Activated T-cell treated with anti-CD3 and anti-CD28 coated beads, Interleukin-2, amount 50 U/mL, for 1 hour (primary cell): ENCODE measurements around the gene ASB2.

Experiments
- DNase-seq: peaks from one replicate; pipeline ENCODE4 v3.0.0-alpha.2; 2020

ASB2 gene

DNA sequence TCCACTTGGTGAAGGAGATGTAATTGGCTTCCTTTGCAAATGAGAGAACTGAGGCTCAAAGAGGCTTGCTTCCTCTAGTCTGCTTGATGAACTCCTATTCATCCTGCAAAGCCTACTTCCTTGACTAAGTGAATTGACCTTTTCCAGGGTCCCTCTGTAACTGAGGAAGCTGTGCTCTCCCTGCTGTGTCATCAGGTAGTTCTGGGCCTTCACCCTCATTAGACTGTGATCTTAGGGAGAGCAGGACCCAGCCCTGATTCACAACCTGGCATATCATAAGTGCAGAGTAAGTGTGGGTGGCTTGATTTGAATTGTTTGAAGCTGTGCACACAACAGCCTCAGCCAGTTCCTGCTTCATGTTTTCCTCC is 16.3 kb downstream of the ASB2 start:
- no peak for DNase-seq

DNA sequence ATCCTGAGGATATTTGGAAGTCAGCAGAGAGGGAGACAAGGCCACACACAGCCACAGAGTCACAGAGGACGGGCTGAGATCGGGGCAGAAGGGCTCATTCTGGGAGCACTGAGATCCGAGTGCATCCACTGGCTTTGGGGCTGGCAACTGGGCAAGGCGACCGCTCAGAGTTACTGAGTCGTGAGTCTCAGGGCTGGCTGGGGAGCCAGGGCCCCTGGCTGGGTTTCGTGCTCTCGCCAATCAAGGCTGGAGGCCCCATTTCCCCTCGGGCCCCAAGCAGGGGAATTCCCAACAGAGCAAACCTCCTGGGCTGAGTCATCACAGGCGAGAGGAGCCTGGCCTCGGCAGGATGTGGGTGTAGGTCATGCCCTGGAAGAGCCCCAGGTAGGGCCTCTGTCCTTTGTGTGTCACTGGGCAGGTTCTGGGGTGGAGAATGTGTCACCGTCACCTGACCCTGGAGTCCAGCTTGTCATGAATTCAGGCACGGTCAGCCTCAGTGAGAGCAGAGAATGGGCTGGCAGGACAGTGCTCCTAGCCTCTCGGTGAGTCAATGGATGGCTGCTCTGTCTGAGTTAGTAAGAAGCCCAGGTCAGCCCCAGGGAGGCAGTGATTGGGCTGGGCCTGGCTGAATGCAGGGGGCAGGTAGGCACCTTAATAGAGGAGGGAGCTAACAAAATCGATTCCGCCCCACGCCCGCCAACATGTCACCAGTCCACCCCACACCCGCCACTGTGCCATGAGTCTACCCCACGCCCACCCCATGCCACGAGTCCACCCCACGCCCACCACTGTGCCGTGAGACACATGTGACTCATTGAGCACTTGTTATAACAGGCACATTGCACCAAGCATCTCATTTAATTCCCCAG is 16.9 kb downstream of the ASB2 start:
- DNase-seq: peak; percentile 85

DNA sequence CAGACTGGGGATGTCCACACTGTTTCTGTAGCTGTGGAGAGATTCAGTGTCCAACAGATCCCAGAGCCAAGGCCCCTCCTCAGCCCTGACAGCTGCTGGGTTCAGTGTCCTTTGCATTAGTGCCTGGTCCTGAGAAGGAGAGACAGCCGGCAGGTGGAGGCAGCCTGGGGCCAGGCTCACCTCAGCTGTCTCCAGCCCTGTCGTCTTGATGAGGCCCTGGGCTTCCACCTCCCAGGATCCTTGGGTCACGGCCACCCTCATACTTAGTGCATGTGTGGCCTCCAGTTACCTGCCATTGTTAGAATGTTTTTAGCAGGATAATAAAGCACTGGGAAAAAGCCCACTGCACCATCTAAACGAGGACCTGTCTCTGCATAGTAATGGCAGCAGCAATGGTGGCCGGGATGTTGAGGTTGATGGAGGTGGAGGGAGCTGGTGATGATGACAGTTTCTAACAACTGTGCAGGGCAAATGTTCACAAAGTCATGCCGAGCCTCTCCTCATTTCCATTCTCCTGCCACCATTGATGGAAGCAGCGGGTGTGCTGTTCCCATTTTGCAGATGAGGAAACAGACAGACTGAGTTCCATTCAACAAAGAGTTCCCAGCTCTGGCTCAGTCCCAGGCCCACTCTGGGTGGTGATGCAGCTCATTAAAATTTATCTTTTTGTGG is 17.7 kb downstream of the ASB2 start:
- DNase-seq: no peak

DNA sequence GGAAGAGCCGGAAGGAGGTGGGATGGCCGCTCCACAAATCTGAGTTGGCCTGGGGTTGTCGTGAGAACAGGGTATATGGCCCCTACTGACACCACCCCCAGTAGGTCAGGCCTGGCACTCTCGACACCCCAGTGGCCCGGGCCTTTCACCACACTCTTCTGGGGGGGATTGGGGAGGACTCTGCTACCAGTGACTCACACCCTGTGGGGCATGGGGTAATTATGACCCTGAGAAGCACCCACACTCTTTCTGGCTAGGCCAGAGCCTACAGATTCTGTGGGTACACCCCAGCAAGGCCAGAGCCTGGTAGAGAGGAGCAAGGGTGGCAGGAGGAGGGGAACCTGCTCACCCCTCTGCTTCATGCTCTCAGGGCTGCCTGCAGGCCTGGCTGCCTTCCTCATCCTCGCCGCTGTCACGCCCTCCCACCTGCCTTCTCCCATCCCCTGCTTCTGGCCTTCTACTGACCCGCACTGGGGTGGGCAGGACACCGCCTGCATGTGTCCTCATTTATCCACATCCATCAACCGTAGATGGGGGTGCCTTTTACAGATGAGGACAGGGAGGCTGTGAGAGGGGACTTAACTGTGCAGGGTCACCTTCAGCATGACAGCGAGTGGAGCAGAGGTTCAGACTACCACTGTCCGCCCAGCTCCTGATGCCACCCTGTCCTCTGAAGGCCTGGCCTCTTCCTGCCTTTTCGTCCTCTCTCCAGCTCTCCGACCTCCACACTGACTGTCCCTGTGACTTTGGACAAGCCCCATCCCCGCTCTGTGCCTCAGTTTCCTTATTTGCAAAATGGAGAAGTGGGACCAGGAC is 18.4 kb downstream of the ASB2 start:
- DNase-seq: no peak

DNA sequence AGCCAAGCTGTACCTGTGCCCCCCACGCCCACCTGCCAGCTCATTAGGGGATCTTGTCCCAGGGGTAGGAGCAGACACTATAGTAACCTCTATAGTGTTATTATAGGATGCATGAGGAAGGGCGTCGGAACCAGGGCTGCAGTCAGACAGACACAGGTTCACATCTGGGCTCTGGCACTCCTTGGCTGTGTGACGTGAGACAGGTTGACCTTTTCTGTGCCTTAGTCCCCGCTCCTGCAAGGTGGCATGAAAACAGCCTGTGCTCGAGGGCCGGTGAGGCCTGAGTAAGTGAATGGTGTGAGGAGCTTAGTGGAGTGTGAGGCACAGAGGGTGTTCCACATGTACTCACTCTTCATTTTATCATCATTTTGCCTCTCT is 19.0 kb downstream of the ASB2 start:
- DNase-seq: no peak

DNA sequence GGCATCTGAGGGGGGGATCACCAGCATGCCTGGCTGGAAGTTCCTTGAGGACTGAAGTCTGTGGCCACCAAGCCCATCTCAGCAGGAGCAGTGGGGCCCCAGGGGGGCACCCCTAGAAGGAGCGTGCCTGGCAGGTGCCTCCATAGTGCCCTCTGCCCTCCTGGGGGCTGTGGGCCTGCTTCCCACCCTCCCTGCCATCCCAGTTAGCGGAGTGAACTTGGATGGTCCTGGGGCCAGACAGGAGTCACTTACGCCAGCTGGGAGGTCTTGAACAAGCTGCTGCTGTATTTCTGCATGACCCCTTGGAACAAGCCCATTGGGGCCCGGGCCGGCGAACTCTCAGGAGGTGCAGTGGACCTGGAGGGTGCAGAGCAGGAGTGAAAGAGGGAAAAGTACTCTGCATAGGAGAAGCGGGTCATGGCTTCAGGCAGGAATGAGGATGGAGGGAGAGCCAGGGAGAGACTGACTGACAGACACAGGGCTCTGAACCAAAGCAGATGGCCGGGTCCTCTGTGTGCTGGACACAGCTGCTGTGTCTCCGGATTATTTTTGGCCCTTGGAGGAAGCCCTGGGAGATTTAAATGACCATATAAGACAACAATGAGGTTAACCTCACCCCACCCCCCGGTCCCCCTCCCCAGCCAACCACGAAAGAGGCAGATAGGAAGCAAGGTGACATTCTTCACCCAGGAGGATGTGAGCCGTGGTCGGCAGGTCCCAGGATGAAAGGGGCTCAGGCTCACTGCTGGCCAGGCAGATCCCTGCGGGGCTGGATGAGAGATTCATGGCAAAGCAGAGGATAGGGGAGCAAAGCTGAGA is 19.6 kb downstream of the ASB2 start:
- DNase-seq: no peak

DNA sequence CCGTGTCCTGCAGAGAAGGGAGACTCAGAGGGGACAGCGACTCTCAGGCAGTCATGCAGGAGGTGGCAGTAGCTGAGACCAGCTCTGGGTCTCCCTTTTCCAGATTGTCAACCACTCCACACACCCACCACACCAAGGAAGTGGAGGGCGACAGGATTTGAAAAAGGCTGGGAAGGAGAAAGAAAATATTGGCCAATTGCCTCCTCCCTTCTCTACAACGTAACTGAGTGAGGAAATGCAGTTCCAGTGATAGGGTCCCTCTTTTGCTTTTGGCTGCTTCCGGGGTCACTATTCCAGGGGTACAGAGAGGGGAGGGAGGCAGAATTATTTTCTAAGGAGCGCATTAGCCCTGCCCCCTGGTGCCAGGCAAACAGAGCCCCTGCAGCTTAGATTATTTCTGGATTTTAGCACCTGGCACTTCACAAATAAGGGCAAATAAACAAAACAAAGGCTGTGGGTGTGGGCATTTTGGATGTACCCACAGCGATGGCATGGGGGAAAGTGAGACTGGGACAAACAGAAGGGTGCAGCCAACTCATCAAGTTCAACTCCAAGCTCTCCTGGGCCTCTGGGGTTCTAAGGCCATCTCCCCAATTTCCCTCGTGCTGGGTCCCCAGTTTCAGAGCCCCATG is 20.4 kb downstream of the ASB2 start:
- DNase-seq: no peak

DNA sequence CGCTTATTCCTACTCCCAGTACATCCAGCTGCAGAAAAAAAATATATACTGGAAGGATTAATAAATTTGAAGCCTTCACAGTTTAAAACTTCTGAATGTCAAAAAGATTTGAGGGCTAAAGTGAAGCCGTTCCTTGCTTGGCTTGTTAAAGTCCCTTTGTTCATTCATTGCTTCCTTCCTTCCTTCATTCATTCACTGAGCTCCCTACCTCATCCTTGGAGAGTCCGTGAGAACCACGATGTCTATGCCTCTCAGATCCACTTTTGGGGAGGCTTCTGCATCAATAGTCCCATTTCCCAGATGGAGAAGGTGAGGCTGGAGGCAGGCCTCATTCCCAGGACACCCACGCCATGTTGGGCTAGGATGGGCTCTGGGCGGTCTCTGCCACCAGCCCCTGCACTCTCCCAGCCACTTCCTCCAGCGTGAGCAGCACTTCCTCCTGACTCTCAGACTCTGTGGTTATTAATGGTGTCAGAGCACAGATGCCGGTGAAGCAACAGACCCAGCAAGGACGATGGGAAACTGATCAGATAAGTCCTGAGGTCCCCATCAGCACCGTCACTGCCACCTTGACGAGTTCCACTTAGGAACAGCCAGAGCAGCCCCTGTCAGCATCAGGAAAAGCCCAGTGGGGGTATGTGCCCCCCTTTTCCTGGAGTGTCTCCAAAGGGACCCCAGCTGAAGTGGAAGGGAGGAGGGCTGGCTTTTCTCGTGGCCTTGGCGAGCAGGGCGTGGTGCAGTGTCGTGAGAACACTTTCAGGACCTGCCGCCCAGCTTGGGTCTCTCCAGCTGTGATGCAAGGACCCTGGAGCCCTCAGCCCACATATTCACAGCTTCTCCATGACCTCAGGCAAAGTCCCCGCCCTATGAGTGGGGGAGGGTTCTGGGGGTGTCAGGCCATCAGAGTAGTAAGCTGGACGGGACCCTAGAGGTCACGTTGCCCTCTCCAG is 21.2 kb downstream of the ASB2 start:
- DNase-seq: peak; percentile 49

DNA sequence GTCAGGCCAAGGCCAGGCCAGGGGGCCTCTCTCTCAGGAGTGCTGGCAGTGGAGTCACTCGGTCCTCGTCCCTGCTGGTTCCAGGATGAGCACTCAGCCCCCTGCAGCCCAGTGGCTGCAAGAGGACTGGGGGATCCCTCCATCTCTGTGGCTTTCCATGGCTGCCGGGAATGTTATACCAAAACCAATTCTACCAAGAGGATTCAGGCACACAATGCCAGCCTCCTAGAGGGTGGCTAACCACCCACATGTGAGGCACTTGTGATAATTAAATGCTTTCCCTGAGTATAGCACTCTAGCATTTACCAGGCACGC is 21.9 kb downstream of the ASB2 start:
- no peak for DNase-seq

DNA sequence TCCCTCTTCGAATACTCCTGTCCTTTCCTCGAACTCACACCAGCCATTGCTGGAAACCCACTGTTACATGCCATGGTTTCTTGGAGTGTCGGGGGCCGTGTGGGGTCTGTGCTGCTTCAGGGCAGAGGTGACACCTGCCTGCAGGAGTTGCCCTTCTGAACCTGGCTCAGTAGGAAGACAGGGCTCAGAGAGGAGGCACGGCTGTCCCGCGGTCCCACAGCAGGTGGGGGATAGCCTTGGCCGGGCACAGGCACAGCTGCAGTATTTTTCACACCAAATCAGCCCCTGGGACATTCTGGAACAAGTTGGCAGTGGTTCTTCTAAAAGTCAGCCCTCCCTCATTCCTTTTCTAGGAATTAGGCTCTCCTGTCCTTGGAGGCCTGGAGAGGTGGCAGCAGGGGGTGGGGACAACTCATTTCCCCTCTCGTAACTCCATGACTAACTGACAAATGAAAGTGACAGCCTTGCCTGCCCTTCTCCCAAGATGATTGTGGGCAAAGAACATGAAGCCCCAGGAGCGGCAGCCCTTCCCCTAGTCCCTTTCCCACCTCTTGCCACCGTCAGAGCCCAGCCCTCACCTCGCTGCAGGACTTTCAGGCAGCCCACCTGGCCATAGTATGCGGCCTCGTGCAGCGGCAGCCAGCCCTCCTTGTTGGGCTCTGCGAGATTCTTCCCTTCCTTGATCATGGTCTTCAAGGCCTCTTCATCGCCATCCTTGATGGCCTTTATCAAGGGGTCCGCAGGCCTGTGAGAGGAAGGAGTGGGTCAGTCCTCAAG is 22.4 kb downstream of the ASB2 start:
- no peak for DNase-seq

DNA sequence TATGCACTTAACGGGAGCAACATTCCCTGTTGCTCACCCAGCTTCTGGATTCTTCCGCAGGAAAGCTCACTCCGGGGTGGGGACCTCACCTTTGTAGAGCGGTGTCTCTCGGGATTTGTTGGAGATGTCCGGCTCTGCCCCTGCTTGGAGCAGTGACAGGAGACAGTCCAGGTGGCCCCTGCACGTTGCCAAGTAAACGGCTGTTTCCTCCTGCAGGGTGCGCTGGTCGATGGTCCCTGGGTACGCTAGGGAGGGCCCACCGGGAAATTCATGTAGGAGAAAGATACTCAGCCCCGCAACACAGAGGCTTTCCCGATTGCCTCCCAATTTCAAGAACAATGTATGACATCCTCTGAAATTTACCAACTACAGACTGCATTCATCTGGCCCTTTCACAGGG is 23.1 kb downstream of the ASB2 start:
- no peak for DNase-seq

DNA sequence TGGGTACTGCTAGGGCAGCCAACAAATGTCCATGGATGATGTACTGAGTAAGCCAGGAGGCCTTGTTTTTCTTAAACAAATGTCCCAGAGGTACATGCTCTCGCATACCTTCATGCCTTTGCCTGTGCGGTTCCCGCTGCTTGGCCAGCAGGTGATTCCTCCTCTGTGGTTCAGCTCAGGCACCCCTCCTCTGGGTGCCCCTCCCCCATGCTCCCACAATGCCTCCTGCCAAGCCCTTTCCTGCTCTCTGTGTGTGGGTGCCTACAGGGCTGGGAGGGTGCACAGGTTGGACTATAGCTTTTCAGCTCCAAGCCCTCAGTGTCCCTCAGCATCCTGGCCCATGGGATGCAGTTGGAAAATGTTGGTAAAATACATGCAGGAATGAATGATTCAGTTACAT is 23.5 kb downstream of the ASB2 start:
- no peak for DNase-seq

DNA sequence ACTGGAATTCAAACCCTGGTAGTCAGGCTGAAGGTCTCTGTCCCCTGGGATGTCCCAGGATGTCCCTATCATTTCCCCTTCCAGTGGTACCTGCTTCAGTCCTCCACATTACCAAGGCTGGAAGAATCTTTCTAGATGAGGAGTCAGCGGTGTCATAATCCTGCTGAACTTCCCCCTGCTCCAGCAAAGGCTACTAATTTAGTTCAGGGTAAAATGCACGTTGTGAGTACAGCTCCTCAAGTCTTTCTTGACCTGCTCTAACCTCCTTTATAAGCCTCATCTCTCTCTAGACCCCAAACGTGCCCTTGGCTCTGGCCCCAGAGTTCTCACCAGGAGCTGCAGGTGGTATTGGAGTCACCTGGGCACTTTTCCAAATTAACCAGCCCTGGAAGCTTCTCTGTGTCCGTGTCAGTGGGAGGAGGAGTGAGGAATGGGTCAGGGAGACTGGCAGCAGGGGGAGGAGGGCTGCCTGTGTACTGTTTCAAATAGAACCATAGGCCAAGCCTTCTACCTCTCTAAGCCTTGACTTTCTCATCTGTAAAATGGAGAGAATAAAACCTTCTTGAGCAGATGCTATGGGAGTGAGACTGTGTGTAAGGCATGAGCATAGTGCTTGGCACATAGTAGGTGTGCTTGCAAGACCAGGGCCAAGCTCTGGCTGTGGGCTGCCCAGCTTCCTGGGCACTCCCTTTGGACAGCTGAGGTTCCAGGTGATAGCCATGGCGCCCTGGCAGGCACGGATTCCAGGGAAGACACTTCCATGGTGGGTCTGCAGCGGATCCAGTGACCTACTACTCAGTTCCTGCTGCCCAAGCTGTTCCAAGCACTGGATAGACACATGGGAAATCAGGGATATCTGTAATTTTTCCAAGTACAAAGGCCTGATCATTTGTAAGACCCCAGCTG is 24.5 kb downstream of the ASB2 start:
- DNase-seq: no peak

DNA sequence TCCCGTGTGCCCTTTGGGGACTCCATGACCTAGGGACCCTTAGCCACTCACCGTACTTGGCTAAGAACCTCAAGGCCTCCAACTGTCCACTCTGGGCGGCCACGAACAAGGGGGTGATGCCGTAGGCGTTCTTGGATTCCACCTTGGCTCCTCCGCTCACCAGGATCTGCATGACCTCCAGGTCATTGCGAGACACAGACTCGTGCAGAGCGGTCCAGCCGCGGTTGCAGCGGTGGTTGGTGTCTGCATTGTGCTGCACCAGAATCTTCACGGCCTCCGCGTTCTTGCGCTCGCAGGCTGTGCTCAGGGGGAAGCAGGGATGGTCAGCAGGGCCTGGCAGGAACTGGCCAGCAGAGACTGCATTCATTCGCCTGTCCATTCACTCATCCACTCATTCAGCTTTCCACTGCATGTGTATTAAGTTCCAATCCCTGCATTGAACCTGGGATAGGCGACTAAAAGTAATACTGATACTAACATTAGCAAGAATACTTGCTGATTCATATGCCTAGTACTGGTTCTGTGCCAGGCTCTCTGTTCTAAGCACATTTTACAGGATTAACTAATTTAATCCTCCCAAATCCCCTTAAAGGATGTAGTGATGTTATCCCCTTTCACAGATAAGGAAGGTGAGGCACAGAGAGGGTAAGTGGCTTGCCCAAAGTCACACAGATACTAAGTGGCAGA is 25.3 kb downstream of the ASB2 start:
- DNase-seq: no peak

DNA sequence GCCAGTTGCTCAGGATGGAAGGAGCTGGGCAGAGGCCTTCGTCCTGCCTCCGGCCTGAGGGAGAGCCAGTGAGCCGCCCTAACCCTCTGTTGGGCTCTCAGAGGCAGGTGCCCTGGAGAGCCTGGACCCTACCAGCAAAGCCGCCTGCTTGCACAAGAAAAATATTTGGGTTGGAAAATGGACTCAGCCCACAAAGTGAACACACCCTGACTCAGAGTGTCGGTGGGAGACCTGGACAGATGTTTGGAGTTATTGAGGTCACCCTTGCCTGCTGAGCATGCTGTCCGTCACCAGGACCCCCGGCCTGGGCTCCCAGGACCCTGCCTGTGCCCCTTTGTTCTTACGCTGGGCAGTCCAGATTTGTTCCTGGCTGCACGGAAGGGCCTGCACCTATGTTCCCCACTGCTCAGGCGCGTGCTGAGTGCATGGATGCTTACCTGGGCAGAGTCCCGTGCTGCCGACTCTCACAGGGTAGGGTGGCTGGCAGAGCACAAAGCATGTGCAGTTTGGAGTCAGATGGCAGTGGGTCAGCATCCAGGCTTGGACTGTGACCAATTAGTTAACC is 26.8 kb downstream of the ASB2 start:
- no peak for DNase-seq

DNA sequence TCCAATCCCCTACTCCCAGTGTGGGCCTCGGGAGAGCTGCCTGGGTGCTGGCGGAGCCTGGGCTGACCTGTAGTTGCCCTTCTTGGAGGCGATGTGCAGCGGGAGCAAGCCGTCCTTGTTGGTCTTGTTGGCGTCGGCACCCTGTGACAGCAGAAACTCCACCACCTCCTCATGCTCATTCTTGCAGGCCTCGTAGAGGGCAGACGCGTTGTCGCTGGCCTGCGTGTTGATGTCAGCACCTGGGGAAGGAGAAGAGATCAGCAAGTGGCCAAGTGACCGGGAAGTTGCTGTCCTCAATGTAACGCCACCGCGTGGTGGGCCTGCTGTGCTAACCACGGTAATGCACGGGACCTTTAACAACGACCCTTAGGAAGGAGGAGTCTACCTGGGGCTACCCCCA is 29.1 kb downstream of the ASB2 start:
- no peak for DNase-seq

DNA sequence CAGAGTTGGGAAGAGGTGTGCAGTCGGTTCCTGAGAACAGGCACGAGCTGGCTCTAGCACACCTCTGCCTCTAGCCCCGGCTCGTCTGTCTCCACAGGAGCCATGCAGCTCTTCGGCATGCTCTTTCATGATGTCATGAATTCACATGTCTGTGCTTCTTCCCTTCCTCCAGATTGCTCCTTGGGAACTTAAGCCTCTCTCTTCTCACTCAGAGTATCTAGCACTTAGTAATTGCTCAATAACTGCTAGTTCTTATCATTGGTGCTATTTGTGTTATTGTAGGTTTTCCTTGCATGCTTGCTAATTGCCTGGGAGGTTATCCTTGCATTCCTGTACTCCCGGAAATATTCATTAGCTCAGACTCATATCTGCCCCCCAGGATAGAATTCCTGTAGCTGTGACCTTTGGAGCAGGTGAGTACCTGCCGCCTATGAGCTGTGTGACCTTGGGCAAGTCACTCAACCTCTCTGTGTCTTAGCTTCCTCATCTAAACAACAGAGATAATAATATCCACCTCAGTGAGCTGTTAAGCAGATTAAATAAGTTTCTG is 29.8 kb downstream of the ASB2 start:
- DNase-seq: no peak

DNA sequence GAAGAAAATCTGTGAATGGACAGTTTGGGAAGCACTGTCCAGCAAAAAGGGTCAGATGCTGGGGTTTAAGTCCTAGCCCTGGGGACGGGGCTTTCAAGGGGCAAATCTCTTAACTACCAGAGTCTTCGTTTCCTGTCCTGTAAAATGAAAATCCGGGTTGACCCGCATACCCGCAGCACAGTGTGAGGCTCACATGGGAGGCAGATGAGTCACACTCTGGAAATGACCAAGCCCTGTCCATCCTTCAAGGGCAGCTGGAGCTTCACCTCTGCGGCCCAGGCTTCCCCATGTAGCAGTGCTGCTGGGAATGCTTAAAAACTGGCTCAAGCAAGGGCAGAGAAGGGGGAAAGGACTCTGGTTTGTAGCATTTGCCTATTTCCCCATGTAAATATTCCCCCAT is 30.3 kb downstream of the ASB2 start:
- no peak for DNase-seq
